HEK293 (cell line): ENCODE data around the gene CARS1.
A peak's percentile ranks its signal among the peaks of the same experiment; 100 is the strongest.

ENCODE experiments used
- CTCF ChIP-seq: fragments of 450-650 bp; formaldehyde crosslinking; IDR thresholded peaks from 2 replicates; pipeline ENCODE4 v1.5.1; 2016; ENCODE audit warnings: missing biosample characterization, missing genetic modification characterization
- HIC1 ChIP-seq: fragments of 450-650 bp; formaldehyde crosslinking; IDR thresholded peaks from 2 replicates; pipeline ENCODE4 v1.5.1; 2016; ENCODE audit warnings: missing biosample characterization, missing genetic modification characterization
- KLF7 ChIP-seq: fragments of 450-650 bp; formaldehyde crosslinking; IDR thresholded peaks from 2 replicates; pipeline ENCODE4 v1.5.1; 2016; ENCODE audit warnings: missing biosample characterization, missing genetic modification characterization, borderline replicate concordance
- PRDM1 ChIP-seq: fragments of 450-650 bp; formaldehyde crosslinking; IDR thresholded peaks from 2 replicates; pipeline ENCODE4; 2016; ENCODE audit warnings: missing biosample characterization, missing genetic modification characterization
- PRDM6 ChIP-seq: fragments of 450-650 bp; formaldehyde crosslinking; IDR thresholded peaks from 2 replicates; pipeline ENCODE4 v1.5.1; 2017; ENCODE audit warnings: missing biosample characterization, missing genetic modification characterization
- SCRT1 ChIP-seq: fragments of 450-650 bp; formaldehyde crosslinking; IDR thresholded peaks from 2 replicates; pipeline ENCODE4 v1.5.1; 2016; ENCODE audit warnings: missing biosample characterization, missing genetic modification characterization, borderline replicate concordance
- WT1 ChIP-seq: fragments of 450-650 bp; formaldehyde crosslinking; IDR thresholded peaks from 2 replicates; pipeline ENCODE4 v1.5.1; 2016; ENCODE audit warnings: missing biosample characterization, missing genetic modification characterization
- ZBTB1 ChIP-seq: fragments of 450-650 bp; formaldehyde crosslinking; IDR thresholded peaks from 2 replicates; pipeline ENCODE4 v1.5.1; 2016; ENCODE audit warnings: missing biosample characterization, missing genetic modification characterization
- ZNF146 ChIP-seq: fragments of 450-650 bp; formaldehyde crosslinking; IDR thresholded peaks from 2 replicates; pipeline ENCODE4 v1.5.1; 2016; ENCODE audit warnings: missing biosample characterization, missing genetic modification characterization
- ZNF155 ChIP-seq: fragments of 450-650 bp; formaldehyde crosslinking; IDR thresholded peaks from 2 replicates; pipeline ENCODE4 v1.5.1; 2016; ENCODE audit warnings: missing biosample characterization, missing genetic modification characterization
- ZNF169 ChIP-seq: fragments of 450-650 bp; formaldehyde crosslinking; IDR thresholded peaks from 2 replicates; pipeline ENCODE4 v1.5.1; 2016; ENCODE audit warnings: missing biosample characterization, missing genetic modification characterization
- ZNF174 ChIP-seq: fragments of 450-650 bp; formaldehyde crosslinking; IDR thresholded peaks from 2 replicates; pipeline ENCODE4 v1.5.0; 2017; ENCODE audit warnings: missing biosample characterization, mild to moderate bottlenecking, missing genetic modification characterization
- ZNF239 ChIP-seq: fragments of 450-650 bp; formaldehyde crosslinking; IDR thresholded peaks from 2 replicates; pipeline ENCODE4 v1.5.1; 2016; ENCODE audit warnings: missing biosample characterization, missing genetic modification characterization
- ZNF335 ChIP-seq: fragments of 450-650 bp; formaldehyde crosslinking; conservative IDR thresholded peaks from 2 replicates; pipeline ENCODE4 v1.5.1; 2016; ENCODE audit warnings: missing biosample characterization, missing genetic modification characterization
- ZNF426 ChIP-seq: fragments of 450-650 bp; formaldehyde crosslinking; IDR thresholded peaks from 2 replicates; pipeline ENCODE4 v1.5.1; 2017; ENCODE audit warnings: missing biosample characterization, missing genetic modification characterization, mild to moderate bottlenecking, inconsistent platforms, moderate library complexity
- ZNF473 ChIP-seq: fragments of 450-650 bp; formaldehyde crosslinking; IDR thresholded peaks from 2 replicates; pipeline ENCODE4 v1.5.1; 2017; ENCODE audit warnings: missing biosample characterization, missing genetic modification characterization
- ZNF629 ChIP-seq: fragments of 450-650 bp; formaldehyde crosslinking; IDR thresholded peaks from 2 replicates; pipeline ENCODE4 v1.5.1; 2017; ENCODE audit warnings: missing biosample characterization, missing genetic modification characterization
- ZNF747 ChIP-seq: fragments of 450-650 bp; formaldehyde crosslinking; IDR thresholded peaks from 2 replicates; pipeline ENCODE4 v1.5.1; 2016; ENCODE audit warnings: missing biosample characterization, missing genetic modification characterization
- ZNF768 ChIP-seq: fragments of 450-650 bp; formaldehyde crosslinking; IDR thresholded peaks from 2 replicates; pipeline ENCODE4 v1.5.1; 2018; ENCODE audit warnings: missing biosample characterization, mild to moderate bottlenecking, missing genetic modification characterization
- ZNF785 ChIP-seq: fragments of 450-650 bp; formaldehyde crosslinking; IDR thresholded peaks from 2 replicates; pipeline ENCODE4 v1.5.1; 2016; ENCODE audit warnings: missing biosample characterization, missing genetic modification characterization
- TF ChIP-seq, protein P1 (sequence below): fragments of 450-650 bp; formaldehyde crosslinking; optimal IDR thresholded peaks from 2 replicates; pipeline ENCODE3; 2016; ENCODE audit warnings: missing biosample characterization, mild to moderate bottlenecking, missing genetic modification characterization
- TF ChIP-seq, protein P2 (sequence below): fragments of 450-650 bp; formaldehyde crosslinking; IDR thresholded peaks from 2 replicates; pipeline ENCODE4 v1.5.1; 2017; ENCODE audit warnings: missing biosample characterization, missing genetic modification characterization
- TF ChIP-seq, protein P3 (sequence below): fragments of 450-650 bp; formaldehyde crosslinking; IDR thresholded peaks from 2 replicates; pipeline ENCODE4 v1.5.1; 2016; ENCODE audit warnings: missing biosample characterization, missing genetic modification characterization

CARS1 gene

DNA sequence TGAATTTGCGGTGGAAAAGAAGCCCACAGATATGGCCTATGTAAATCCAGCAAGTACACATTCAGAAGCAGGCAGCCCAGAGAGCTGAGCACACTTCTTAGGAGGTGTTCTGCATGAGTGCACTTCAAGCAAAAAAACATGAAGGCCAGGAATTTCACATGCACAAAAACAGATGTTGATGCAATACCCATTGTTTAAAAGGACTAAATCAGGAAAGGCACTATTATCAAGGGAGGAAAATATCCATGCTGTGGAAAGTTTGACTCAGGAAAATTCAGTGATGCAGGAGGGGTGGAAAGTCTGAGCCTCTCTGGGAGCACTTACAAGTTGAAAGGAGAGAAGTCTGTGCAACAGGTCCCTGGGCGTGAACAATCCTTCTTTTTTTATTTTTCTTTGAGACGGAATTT is 15.8 kb upstream of the CARS1 start (continued):
- TF ChIP-seq ZNF473 (tag by site-specific recombination): no peak
- TF ChIP-seq ZBTB1 (tag by site-specific recombination): no peak
- no peak for TF ChIP-seq ZNF785 (tag by site-specific recombination)
- no peak for TF ChIP-seq HIC1 (tag by site-specific recombination)
- TF ChIP-seq ZNF155 (tag by site-specific recombination): no peak
- no peak for TF ChIP-seq ZNF146 (tag by site-specific recombination)
- TF ChIP-seq WT1: no peak
- TF ChIP-seq, protein P1, sequence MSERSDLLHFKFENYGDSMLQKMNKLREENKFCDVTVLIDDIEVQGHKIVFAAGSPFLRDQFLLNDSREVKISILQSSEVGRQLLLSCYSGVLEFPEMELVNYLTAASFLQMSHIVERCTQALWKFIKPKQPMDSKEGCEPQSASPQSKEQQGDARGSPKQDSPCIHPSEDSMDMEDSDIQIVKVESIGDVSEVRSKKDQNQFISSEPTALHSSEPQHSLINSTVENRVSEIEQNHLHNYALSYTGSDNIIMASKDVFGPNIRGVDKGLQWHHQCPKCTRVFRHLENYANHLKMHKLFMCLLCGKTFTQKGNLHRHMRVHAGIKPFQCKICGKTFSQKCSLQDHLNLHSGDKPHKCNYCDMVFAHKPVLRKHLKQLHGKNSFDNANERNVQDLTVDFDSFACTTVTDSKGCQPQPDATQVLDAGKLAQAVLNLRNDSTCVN (tag by site-specific recombination): no peak
- TF ChIP-seq ZNF174 (tag by site-specific recombination): no peak
- no peak for TF ChIP-seq ZNF169
- no peak for TF ChIP-seq ZNF768 (tag by site-specific recombination)
- 0 out of 2 replicates have a peak, but pooled peaks have one; percentile 23 for TF ChIP-seq PRDM1 (tag by site-specific recombination)
- TF ChIP-seq, protein P2, sequence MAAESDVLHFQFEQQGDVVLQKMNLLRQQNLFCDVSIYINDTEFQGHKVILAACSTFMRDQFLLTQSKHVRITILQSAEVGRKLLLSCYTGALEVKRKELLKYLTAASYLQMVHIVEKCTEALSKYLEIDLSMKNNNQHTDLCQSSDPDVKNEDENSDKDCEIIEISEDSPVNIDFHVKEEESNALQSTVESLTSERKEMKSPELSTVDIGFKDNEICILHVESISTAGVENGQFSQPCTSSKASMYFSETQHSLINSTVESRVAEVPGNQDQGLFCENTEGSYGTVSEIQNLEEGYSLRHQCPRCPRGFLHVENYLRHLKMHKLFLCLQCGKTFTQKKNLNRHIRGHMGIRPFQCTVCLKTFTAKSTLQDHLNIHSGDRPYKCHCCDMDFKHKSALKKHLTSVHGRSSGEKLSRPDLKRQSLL (tag by site-specific recombination): no peak
- TF ChIP-seq KLF7 (tag by site-specific recombination): no peak
- no peak for TF ChIP-seq ZNF426 (tag by site-specific recombination)
- TF ChIP-seq CTCF: no peak
- TF ChIP-seq ZNF335: no peak
- no peak for TF ChIP-seq ZNF747 (tag by site-specific recombination)
- TF ChIP-seq PRDM6 (tag by site-specific recombination): peak; percentile 94
- TF ChIP-seq, protein P3, sequence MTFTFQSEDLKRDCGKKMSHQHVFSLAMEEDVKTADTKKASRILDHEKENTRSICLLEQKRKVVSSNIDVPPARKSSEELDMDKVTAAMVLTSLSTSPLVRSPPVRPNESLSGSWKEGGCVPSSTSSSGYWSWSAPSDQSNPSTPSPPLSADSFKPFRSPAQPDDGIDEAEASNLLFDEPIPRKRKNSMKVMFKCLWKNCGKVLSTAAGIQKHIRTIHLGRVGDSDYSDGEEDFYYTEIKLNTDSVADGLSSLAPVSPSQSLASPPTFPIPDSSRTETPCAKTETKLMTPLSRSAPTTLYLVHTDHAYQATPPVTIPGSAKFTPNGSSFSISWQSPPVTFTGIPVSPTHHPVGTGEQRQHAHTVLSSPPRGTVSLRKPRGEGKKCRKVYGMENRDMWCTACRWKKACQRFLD: no peak
- no peak for TF ChIP-seq ZNF239 (tag by site-specific recombination)
- TF ChIP-seq SCRT1 (tag by site-specific recombination): peak; percentile 91
- no peak for TF ChIP-seq ZNF629 (tag by site-specific recombination)
